ENCODE results near the gene MORN1. TPM values are rescaled to one million over a fixed set of nuclear protein-coding genes. Genes with fewer than 3 reads are reported as not detected.

The MORN1 gene
- total and polyA plus RNA-seq, 2 of the 8 experiments (the other 6 are each of a cell fraction or from before 2014, with no cell fraction given) = 5.0 to 9.1 TPM

- TF ChIP-seq EZH2 (IDR thresholded peaks at IDR 0.05; ENCODE audit: low read depth, low read length, severe bottlenecking) (no peak), KDM5A (IDR thresholded peaks at IDR 0.05; ENCODE audit: low read length) (no peak), ASH2L (IDR thresholded peaks at IDR 0.05; ENCODE audit: low read length) (no peak), SAP30 (IDR thresholded peaks at IDR 0.05; ENCODE audit: insufficient read depth, insufficient replicate concordance, low read length) (no peak)
These were observed 45.9 kb downstream of the MORN1 start (continued) for GRCh38 chr1:2345297-2346075.

Measured in H1 (cell line).